Ramos (cell line): Measurements from ENCODE around the gene ANKRD44.

Experiments used
- in situ Hi-C: fragments of 300-500 bp; cut with MboI; formaldehyde crosslinking; loops from one replicate; pipeline ENCODE4 v1.14.3; 2022; ENCODE audit warnings: low sequenced_read_pairs; ENCODE audit not compliant: unreplicated experiment

The ANKRD44 gene

DNA sequence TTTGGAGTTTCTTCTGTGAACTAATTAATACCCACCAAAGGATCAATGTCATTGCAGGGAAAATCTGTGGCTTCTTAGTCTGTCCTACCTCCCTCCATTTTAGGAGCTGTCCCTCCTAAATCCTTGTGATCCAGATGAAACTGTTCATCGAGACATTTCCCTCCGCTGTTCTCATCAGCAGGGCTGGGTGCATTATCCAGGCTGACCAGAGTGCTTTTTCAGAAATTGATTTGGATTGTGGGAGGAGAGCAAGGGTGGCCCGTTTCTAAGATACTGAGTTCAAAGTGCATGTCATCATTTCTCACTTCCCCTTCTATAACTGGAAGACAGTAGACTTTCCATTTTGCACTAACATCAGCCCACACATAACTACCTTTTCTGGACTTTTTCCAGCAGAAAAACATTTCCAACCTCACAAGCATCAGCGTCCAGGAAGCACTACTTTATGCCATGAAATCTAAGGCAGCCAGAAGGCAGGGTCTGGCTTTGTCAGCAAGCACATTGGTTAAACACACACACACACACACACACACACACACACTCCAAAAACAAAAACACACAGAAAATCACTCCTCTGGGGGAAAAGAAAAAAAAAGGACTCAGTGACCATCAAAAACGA lies 94.1 kb downstream of the ANKRD44 start:
- in situ Hi-C loops = no loop called here

- in situ Hi-C loops = no loop called here
Observed at GRCh38 chr2:197215748-197216360, 94.7 kb downstream of the ANKRD44 start.

DNA sequence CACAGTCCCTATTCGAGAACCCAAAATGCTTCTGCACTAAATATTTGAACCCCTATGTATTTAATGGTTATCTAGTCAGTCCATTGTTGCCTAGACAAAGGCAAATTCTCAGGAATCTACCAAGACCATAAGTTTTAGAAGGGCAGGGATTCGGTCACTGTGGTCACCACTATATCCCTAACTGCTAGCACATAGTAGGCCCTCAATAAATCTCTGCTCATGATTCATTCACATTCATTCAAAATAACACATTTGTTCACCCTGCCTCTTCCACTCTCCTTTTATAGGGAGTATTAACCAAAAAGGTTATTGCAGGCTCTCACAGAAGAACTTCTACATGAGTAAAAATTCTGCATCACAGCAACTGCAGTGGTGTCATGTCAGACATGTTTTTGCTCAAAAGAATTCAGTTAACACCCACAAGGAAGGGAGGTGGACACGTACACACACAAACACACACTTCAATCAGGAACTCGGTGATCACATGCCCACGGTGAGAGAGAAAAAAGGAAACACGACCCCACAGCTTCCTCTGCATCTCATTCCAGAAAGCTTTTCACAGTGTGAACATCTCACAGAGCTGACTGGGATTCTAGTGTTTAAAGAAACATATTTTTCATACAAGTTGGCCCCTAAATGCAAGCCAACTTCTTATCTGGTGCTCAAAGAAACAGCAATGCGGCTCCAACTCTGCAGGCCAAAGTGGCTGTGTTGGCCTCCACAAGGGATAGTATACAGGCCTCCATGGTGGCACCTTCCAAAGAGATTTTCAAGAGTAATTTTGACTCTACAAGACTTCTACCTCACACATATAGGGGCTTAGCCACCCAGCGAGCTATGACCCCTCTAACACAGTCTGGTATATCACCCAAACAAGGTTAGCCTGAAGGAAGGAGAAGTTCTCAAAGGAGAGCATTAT lies 98.0 kb downstream of the ANKRD44 start:
- in situ Hi-C loops = no loop called here

DNA sequence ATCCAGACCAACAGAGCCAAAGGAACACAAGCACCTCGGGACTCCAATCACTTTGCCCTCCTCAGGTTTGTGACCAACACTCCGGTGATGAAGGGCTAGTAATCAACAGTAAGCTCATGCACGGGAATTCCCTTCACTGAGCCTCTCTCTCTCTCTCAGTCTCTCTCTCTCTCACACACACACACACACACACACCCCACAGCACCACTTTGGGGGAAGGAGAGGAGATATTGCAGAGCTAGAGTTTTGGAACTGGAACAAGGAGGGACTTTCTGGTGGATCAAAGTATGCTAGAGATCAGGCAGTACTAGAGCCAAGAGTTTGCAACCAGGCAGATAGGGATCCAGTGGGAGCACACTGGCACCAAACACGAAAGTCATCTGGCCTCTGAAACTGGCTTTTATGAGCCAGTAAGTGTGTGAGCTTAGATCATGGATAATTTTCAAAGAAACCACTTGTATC lies 98.7 kb downstream of the ANKRD44 start:
- in situ Hi-C loops = no loop called here

DNA sequence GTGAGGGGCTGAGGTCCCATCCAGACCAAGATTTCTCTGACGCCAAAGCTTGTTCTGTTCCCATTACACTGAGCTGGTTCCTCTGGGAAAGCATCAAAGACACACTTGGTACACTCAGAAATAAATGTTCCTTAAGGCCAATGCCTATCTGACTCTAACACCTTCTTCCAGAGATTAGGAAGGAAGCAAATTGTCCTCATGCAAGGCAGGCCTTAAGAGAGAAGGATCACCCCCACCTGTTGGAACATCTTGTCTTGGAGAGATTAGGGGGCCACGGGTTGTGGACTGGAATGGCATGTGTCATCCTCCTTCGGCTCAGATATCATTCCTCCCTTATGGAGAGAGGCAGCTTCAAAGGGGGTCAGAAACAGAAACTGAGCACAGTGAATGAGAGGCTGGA lies 100.2 kb downstream of the ANKRD44 start:
- in situ Hi-C loops = no loop called here

GRCh38 chr2:197209742-197210408 lies 100.7 kb downstream of the ANKRD44 start:
- in situ Hi-C loops = no loop called here

- in situ Hi-C loops = no loop called here
Observed at GRCh38 chr2:197209246-197209645, 101.3 kb downstream of the ANKRD44 start.

DNA sequence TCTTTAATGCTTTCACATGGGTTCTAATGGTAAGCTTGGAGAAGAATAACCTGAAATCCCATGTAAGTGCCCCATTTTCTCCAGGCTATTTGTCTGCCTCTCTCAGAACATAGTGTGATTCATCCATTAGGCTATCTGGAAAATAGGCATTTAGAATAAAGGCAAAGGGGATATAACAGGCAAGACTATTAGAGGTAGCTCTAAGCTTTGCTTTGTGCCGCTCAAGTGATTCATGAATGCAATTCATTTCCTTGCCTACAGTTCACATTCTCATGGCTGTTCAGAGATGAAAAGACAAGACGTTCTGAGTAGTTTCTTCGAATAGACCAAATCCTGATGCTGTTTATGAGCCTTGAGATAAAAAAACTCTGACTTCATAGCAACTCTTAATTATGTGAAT lies 101.7 kb downstream of the ANKRD44 start:
- in situ Hi-C loops = no loop called here

GRCh38 chr2:197208024-197208423 lies 102.6 kb downstream of the ANKRD44 start:
- in situ Hi-C loops = no loop called here

GRCh38 chr2:197207598-197207997 lies 103.0 kb downstream of the ANKRD44 start:
- in situ Hi-C loops = no loop called here

GRCh38 chr2:197207106-197207505 lies 103.5 kb downstream of the ANKRD44 start:
- in situ Hi-C loops = no loop called here

- in situ Hi-C loops = no loop called here
Observed at GRCh38 chr2:197205585-197206215, 104.9 kb downstream of the ANKRD44 start.

- in situ Hi-C loops = no loop called here
Observed at GRCh38 chr2:197204519-197205250, 105.9 kb downstream of the ANKRD44 start.

GRCh38 chr2:197201874-197202273 lies 108.7 kb downstream of the ANKRD44 start:
- in situ Hi-C loops = no loop called here

DNA sequence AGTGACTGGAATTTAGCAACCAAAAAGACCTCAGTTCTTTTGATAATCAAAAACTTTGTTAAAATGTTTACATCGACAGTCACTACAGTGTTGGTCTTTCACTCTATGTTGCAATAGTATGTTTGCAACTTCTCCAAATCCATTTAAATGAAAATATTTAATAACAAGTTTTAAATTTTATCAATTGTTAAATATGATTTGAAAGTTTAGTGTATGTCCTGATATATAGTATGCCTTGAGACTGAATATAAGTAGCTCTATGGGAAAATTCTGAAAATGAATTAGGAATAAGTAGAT lies 109.9 kb downstream of the ANKRD44 start:
- in situ Hi-C loops = no loop called here

- in situ Hi-C loops = no loop called here
Observed at GRCh38 chr2:197200051-197200761, 110.4 kb downstream of the ANKRD44 start.

DNA sequence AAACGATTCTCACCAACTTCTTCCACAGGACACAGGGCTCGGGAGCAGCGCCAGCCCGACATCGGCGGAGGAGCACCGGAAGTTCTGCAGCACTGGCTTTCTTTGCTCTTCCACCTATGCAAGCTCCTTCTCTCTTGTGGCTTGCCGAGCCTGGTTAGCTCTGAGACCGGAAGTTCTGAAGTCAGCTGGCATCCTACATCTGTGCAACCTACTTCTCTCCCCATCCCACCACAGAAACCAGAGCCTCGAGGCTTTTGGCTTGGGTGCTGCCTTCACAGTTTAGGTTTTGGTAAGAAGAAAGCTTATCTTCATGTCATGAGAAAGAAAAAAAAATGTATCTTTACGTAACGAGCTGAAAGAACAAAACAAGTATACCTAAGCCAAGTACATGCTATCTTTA lies 111.7 kb downstream of the ANKRD44 start:
- in situ Hi-C loops = no loop called here

- in situ Hi-C loops = no loop called here
Observed at GRCh38 chr2:197197895-197198311, 112.7 kb downstream of the ANKRD44 start.

DNA sequence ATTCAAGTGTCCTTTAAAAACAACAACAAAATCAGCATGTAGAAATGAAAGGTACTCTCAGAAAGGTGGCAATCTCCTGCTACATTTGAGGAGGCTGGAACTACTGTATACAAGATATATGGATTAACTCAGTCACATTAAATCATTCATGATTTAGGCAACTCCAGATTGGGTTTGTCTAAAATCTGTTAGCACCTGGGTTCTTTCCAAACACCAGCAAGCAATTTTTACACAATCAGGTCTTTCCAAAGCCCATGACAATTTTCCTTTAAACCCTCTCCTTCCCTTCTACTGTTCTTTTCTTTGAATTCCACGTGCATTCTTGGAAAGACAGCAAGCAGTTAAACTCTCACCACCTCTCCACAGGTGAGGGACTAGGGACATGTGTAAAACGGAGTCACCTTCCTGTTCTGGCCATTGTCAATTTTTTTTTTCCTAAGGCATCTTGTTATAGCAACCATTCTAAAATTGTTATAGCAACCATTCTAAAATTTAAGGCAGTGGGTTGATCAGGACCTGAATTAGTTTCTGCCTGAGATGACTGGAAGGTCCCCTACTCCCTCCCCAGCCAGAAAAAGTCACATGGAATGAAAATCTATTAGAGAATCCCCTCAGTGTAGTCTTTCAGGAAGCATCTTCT lies 113.9 kb downstream of the ANKRD44 start:
- in situ Hi-C loops = no loop called here
